SK-N-SH treated with all-trans-retinoic acid at 6 μM for 48 hours (cell line): ENCODE data around the gene SEMA4B.

Experiments
- ARNTL ChIP-seq: fragments of 450-650 bp; formaldehyde crosslinking; IDR thresholded peaks from 2 replicates; pipeline ENCODE4 v1.5.0; 2020; ENCODE audit warnings: low read depth, mild to moderate bottlenecking, moderate library complexity, borderline replicate concordance
- GLIS3 ChIP-seq: fragments of 250-450 bp; sonication (Bioruptor Pico); IDR thresholded peaks from 2 replicates; pipeline ENCODE4 v1.5.0; 2020; ENCODE audit warnings: mild to moderate bottlenecking, moderate library complexity
- PATZ1 ChIP-seq: fragments of 250-450 bp; sonication (Bioruptor Pico); IDR thresholded peaks from 2 replicates; pipeline ENCODE4 v1.8.0; 2020; ENCODE audit warnings: mild to moderate bottlenecking, moderate library complexity, borderline replicate concordance
- RARB ChIP-seq: fragments of 250-450 bp; sonication (Bioruptor Pico); IDR thresholded peaks from 2 replicates; pipeline ENCODE4 v1.8.0; 2021; ENCODE audit warnings: mild to moderate bottlenecking, moderate library complexity
- TSHZ2 ChIP-seq: fragments of 250-450 bp; sonication (Bioruptor Pico); IDR thresholded peaks from 2 replicates; pipeline ENCODE4 v1.5.0; 2020; ENCODE audit warnings: mild to moderate bottlenecking, moderate library complexity
- ZC3H10 ChIP-seq: fragments of 250-450 bp; sonication (Bioruptor Pico); IDR thresholded peaks from 2 replicates; pipeline ENCODE4 v1.5.1; 2021; ENCODE audit warnings: mild to moderate bottlenecking, moderate library complexity
- ZNF70 ChIP-seq: fragments of 450-650 bp; formaldehyde crosslinking; IDR thresholded peaks from 2 replicates; pipeline ENCODE4 v1.5.0; 2020; ENCODE audit warnings: mild to moderate bottlenecking, moderate library complexity

- TF ChIP-seq ZNF70, result no peak
- TF ChIP-seq PATZ1 (CRISPR knock-in tag), result no peak
- TF ChIP-seq RARB, result no peak
- TF ChIP-seq ZC3H10 (CRISPR knock-in tag), result no peak
- no peak for TF ChIP-seq ARNTL (CRISPR knock-in tag)
- TF ChIP-seq GLIS3 (CRISPR knock-in tag), result no peak
- no peak for TF ChIP-seq TSHZ2 (CRISPR knock-in tag)
These were observed 70.5 kb downstream of the SEMA4B start for GRCh38 chr15:90271459-90272166.
